HepG2 (cell line): Measurements from ENCODE around the gene ZNF320. TPM values are rescaled to one million over a fixed set of nuclear protein-coding genes. Genes with fewer than 3 reads are reported as not detected.
A peak's percentile ranks its signal among the peaks of the same experiment; 100 is the strongest.
"Not testable (repeated sequence)": the region's sequence is repeated elsewhere in the genome, so short reads cannot be mapped to it uniquely, and the experiment has no call there.

ENCODE experiments used
- ARID4A ChIP-seq: sonication (generic); formaldehyde crosslinking; IDR thresholded peaks from 2 replicates; pipeline ENCODE4 v1.5.0; 2020; ENCODE audit warnings: mild to moderate bottlenecking, missing genetic modification reagents, borderline replicate concordance
- ELF1 ChIP-seq: sonication (generic); formaldehyde crosslinking; IDR thresholded peaks from 2 replicates; pipeline ENCODE4 v1.4.0; 2020; ENCODE audit warnings: missing genetic modification reagents
- GABPB1 ChIP-seq: IDR thresholded peaks from 2 replicates; pipeline ENCODE4 v1.6.1; 2016; ENCODE audit warnings: mild to moderate bottlenecking, missing genetic modification reagents, moderate library complexity, missing compliant biosample characterization
- HNF4A ChIP-seq: sonication (generic); formaldehyde crosslinking; IDR thresholded peaks from 2 replicates; pipeline ENCODE4 v1.4.0; 2020; ENCODE audit warnings: missing genetic modification reagents
- HNF4G ChIP-seq, 2 experiments: sonication (generic) in 1 of 2; formaldehyde crosslinking in 1 of 2; IDR thresholded peaks; 2 replicates each; pipeline versions ENCODE4 v1.4.0 to v1.6.1; 2011 to 2020; ENCODE audit warnings: borderline replicate concordance in 2 of 2, low read depth in 2 of 2, mild to moderate bottlenecking in 2 of 2, low read length in 1 of 2, missing genetic modification reagents in 1 of 2, moderate library complexity in 1 of 2
- KDM2A ChIP-seq: sonication (generic); formaldehyde crosslinking; IDR thresholded peaks from 2 replicates; pipeline ENCODE4 v1.4.0; 2020; ENCODE audit warnings: low read depth, missing genetic modification reagents, borderline replicate concordance
- MAX ChIP-seq: IDR thresholded peaks from 2 replicates; pipeline ENCODE4 v1.6.1; 2012; ENCODE audit warnings: inconsistent platforms
- MAZ ChIP-seq, 2 experiments: sonication (generic) in 1 of 2; formaldehyde crosslinking in 1 of 2; IDR thresholded peaks; 2 replicates each; pipeline versions ENCODE4 v1.5.0 to v1.6.1; 2012 to 2020; ENCODE audit warnings: low read depth in 2 of 2, mild to moderate bottlenecking in 2 of 2, borderline replicate concordance in 1 of 2, improper control_type of control experiment in 1 of 2, low read length in 1 of 2, missing genetic modification reagents in 1 of 2, moderate library complexity in 1 of 2
- PHF8 ChIP-seq: sonication (generic); formaldehyde crosslinking; IDR thresholded peaks from 2 replicates; pipeline ENCODE4 v1.5.0; 2020; ENCODE audit warnings: missing genetic modification reagents
- RBFOX2 ChIP-seq: fragments of 200-400 bp; formaldehyde crosslinking; IDR thresholded peaks from 2 replicates; pipeline ENCODE4 v1.6.1; 2017; ENCODE audit warnings: low read depth, mild to moderate bottlenecking, low read length
- SAP130 ChIP-seq: IDR thresholded peaks from 2 replicates; pipeline ENCODE4 v1.6.1; 2016; ENCODE audit warnings: low read depth
- SNAPC4 ChIP-seq: sonication (generic); formaldehyde crosslinking; IDR thresholded peaks from 2 replicates; pipeline ENCODE4 v1.4.0; 2020; ENCODE audit warnings: mild to moderate bottlenecking, missing genetic modification reagents
- SP5 ChIP-seq: IDR thresholded peaks from 2 replicates; pipeline ENCODE4 v1.6.1; 2016; ENCODE audit warnings: low read depth, borderline replicate concordance
- TAF1 ChIP-seq: sonication (generic); formaldehyde crosslinking; IDR thresholded peaks from 2 replicates; pipeline ENCODE4 v1.4.0; 2020; ENCODE audit warnings: missing genetic modification reagents
- TEAD3 ChIP-seq: optimal IDR thresholded peaks from 2 replicates; pipeline ENCODE3; 2016; ENCODE audit warnings: borderline replicate concordance
- TFDP1 ChIP-seq: IDR thresholded peaks from 2 replicates; pipeline ENCODE4 v1.6.1; 2016; ENCODE audit warnings: missing compliant biosample characterization, missing genetic modification reagents, borderline replicate concordance
- ZMYM4 ChIP-seq: sonication (generic); formaldehyde crosslinking; IDR thresholded peaks from 2 replicates; pipeline ENCODE4 v1.8.1; 2023; ENCODE audit warnings: mild to moderate bottlenecking, missing genetic modification reagents
- polyA plus RNA-seq, 8 experiments: library from polyadenylated mRNA; depleted of rRNA in 3 of 8; stranded (reverse) in 7 of 8; unstranded in 1 of 8; fragments of >200 nt; fragmentation: Illumina TruSeq in 4 of 8; extraction: Trizol in 4 of 8; gene quantifications; 2 replicates each; pipeline versions ENCODE4 v1.2.1 to v1.2.3, GENCODE V29; 2011 to 2016; ENCODE audit warnings: low read depth in 4 of 8, missing spikeins in 1 of 8, mixed read lengths in 1 of 8; ENCODE audit not compliant: insufficient read depth in 1 of 8
- total RNA-seq, 5 experiments: library from RNA; depleted of rRNA; stranded (reverse); fragments of >200 nt; fragmentation: Illumina TruSeq; extraction: Trizol; gene quantifications; 2 replicates each; pipeline ENCODE4 v1.2.3, GENCODE V29; 2016; ENCODE audit warnings: low read depth in 1 of 5

The ZNF320 gene
- total and polyA plus RNA-seq, 2 of the 13 experiments (the other 11 are each of a cell fraction or from before 2014, with no cell fraction given): 0.49 TPM; not detected in 1

DNA sequence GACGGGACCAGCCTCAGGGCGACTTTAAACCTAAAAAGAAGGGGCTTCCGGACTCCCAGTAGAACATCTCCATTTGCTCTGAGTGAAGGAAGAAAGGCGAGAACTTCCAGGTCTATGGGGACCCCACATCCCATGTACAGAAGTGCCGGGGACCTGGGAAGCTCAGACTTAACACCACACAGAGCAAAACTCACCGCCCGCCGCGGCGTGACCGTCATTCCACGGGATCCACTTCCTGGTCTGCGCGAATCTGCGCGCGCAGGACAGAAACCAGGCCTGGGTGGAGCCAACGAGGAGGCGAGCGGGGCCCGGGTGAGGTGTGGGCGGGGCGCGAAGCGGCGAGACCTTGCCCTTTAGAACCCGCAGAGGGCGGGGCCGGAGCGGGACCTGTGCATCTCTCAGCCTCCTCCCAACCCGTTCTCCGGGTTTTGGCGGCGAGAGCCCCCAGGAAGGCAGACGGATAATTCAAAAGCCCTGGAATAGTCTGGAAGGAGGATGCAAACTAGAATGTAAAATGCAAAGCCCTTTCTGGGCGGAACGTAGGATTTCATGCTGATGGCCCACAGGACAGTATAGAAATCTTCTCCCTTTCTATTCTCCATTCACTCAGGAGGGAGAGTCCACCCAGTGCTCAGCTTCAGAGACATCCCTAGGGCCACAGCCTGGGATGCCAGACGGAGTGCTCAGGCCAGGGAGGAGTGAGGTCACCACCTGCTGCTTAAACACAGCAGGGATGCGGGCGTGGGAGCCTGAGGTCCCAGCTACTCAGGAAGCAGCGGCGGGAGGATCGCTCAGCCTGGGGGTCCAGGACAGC lies 39.9 kb downstream of the ZNF320 start, which contains the start of gene ZNF468 (continued):
- TF ChIP-seq SNAPC4 (0 out of 2 replicates have a peak, but pooled peaks have one; percentile 37), TEAD3 (CRISPR knock-in tag) (peak; percentile 12), TFDP1 (CRISPR knock-in tag) (peak; percentile 45; the same call in 1 of the 2 replicates), RBFOX2 (peak; percentile 66), SAP130 (CRISPR knock-in tag) (peak; percentile 91), MAX (peak; percentile 42; the same call in 1 of the 2 replicates), SP5 (peak; percentile 87), ZMYM4 (CRISPR knock-in tag) (peak; percentile 74), HNF4G (IDR thresholded peaks at IDR 0.05; ENCODE audit: borderline replicate concordance, low read depth, low read length) (peak; percentile 41; the same call in 1 of the 2 replicates), HNF4G (CRISPR knock-in tag; IDR thresholded peaks at IDR 0.05; ENCODE audit: borderline replicate concordance, low read depth) (peak; percentile 47; the same call in 1 of the 2 replicates), PHF8 (peak; percentile 65), ARID4A (CRISPR knock-in tag) (peak; percentile 85; the same call in 1 of the 2 replicates), ELF1 (peak; percentile 96), MAZ (CRISPR knock-in tag; IDR thresholded peaks at IDR 0.05; ENCODE audit: low read depth) (peak; percentile 61; the same call in 1 of the 2 replicates), HNF4A (CRISPR knock-in tag) (peak; percentile 69), GABPB1 (CRISPR knock-in tag) (peak; percentile 74), TAF1 (peak; percentile 54; the same call in 1 of the 2 replicates), KDM2A (peak; percentile 79; the same call in 1 of the 2 replicates)
- not testable (repeated sequence) for TF ChIP-seq MAZ (IDR thresholded peaks at IDR 0.05; ENCODE audit: borderline replicate concordance, low read depth, low read length)
